NCI-H748 treated with DMSO at 0.1 percent for 48 hours (cell line): ENCODE data around the gene LIPE.
A peak's percentile ranks its signal among the peaks of the same experiment; 100 is the strongest.

ENCODE experiments used
- DNase-seq: peaks from one replicate; lab custom pipeline; 2025; lab: John Stamatoyannopoulos, UW

The LIPE gene

DNA sequence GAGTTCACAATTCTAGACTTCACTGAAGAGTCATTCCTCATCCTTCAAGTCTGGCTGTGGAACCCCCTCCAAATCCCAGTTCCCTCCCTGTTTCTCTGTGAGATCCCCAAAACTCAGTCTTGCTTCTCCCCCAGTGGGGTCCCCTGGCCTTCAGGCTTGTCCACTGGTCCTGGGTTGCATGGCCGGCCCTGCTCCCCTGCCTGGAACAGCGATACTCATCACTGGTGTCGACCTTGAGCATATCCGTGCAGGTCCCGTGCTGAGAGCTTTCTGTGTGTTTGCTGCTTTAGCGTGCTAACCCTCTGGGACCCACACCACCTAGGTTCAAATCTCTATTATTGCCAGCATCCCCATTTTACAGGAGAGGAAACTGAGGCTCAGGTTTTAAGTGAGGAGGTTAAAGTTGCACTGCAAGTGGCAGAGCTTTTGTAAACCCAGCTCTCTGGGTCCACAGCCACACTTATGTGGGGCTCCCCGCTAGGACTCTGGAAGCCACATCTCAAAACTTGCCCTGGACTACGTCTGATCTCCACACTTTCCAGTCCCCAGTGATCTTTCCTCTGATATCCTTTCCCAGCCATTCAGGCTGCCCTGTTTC, 15.5 kb downstream of the LIPE start:
- DNase-seq = no peak

DNA sequence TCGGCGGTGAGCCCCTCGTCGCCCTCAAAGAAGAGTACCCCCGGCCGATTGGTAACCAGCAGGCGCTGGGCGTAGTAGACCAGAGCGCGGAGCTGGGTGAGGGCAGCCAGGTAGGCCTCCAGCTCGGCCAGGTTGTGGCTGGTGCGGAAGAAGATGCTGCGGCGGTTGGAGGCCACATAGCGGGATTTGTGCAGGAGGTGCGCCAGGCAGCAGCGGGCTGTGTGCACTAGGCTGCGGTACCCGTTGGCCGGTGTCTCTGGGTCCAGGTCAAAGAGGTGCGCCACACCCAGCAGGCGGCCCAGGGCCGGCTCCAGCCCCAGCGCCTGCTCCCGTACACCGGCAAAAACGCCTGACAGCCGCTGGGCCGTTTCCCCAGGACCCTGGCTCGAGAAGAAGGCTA, 16.8 kb downstream of the LIPE start:
- no peak for DNase-seq

DNA sequence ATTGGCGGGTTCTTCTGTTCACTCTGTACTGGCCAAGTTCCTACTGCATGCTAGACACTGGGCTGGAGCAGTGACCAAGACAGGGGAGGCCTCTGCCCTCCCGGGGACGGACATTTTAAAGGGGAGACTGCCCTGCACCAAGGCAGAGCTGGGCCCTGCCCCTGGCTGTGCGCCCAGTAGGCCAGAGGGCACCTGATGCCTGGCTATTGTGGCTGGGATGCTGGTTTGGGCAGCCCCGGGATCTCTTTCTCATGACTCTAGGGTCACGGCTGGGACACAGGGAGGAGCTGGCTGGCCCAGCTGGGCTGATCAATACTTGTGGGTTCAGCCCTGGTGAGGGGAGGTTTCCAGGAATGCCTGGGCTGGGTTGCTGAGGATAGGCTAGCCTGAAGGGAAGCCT, 17.7 kb downstream of the LIPE start:
- no peak for DNase-seq

DNA sequence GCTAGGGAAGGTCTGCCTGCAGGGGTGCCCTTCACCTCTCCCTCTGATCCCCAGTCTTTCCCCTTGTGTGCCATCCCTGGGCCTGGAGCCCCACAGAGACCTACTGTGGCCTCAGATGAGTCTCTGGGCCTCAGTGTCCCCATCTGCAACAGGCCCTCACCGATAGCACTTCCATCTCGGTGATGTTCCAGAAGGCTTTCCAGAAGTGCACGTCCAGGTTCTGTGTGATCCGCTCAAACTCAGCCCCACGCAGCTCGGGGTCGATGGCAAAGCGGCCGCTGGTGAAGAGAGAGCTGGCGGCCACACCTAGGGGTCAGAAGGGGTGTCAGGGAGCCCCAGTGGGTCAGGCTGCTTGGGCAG, 19.4 kb downstream of the LIPE start:
- DNase-seq = no peak

DNA sequence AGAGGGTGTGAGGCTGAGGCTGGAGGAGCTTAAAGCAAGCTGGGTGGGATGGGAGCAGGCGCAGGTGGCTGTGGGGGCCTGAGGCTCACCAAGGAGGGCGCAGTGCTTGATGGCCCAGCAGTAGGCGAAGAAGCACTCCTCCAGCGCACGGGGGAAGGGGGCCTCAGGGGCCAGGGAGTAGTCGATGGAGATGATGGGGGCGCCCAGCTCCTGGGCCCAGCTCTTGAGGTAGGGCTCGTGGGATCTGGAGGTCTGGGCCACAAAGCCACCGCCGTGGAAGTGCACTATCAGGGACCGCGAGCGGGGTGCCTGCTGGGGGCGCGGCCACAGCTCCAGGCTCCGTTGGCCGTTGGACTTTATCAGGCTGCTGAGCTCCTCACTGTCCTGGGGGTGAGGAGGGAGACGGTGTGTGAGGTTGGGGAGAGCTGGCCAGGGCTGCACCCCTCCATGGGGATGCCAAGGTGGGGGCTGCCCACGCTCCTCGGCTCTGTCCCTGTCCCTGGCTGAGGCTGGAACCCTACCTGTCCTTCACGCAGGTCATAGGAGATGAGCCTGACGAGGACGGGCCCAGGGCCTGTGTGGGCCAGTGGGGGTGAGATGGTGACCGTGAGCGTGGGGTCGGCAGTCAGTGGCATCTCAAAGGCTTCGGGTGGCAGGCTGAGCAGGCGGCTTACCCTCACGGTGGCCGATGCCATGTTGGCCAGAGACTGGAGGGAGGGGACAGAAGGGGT, 19.9 kb downstream of the LIPE start:
- DNase-seq = no peak

DNA sequence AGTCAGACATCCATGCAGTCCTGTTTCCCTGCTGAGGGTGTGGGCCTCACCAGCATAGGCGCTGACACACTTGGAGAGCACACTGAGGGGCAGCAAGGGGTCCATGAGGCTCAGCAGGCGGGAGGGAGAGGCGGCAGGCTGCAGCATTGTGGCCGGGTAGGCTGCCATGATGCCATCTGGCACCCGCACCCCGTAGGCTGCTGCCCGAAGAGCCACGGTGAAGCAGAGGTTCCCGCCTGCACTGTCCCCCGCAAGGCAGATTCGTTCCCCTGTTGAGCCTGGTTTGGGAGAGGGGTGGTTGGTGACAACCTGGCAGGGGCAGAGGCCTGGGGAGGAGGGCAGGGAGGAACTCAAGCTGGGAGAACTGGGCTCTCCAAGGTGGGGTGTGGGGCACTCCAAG, 21.1 kb downstream of the LIPE start:
- DNase-seq = no peak

DNA sequence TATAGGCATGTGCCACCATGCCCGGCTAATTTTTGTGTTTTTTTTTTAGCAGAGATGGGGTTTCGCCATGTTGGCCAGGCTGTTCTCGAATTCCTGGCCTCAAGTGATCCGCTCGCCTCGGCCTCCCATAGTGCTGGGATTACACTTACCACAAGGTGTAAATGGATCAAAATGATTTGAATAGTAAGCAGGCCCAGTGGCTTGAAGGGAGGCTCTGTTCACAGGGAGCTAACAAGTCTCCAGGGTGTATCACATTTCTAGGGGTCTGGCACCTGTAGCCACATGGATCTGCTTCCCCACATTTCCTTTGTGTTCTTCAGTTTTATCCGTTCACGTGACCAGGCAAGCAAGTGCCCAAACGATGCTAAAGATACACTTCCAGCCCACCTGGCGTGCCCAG, 23.6 kb downstream of the LIPE start:
- no peak for DNase-seq

DNA sequence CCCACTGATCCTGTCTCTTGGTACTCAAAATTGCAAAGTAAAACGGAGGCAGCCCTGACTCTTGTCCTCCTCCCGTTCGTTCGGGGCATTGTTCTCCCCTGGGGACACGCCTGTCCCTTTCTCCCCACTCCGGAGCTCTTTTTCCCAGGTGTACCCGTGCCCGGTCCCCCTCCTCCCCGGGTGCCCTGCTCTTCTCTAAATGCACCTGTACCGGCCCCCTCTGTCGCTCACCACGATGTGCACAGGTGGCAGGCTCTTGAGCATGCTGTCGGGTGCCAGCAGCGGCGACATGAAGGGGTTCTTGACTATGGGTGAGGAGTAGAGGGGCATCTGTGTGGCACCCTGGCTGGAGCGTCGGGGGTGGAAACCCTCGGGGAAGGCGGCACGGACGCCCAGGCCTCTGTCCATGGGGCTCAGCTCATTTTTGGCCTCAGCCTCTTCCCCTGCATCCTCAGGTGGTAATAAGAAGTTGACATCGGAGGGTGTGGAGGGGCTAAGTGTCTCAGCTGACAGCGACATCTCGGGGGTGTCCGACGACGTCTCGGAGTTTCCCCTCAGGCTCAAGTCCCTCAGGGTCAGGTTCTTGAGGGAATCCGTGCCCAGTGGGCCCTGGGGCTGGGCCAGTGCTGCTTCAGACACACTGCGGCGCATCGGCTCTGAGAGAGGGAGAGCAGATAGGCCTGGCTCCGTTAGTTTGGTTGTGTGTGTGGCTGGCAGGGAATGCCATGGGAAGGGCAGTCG, 24.6 kb downstream of the LIPE start:
- DNase-seq = no peak

DNA sequence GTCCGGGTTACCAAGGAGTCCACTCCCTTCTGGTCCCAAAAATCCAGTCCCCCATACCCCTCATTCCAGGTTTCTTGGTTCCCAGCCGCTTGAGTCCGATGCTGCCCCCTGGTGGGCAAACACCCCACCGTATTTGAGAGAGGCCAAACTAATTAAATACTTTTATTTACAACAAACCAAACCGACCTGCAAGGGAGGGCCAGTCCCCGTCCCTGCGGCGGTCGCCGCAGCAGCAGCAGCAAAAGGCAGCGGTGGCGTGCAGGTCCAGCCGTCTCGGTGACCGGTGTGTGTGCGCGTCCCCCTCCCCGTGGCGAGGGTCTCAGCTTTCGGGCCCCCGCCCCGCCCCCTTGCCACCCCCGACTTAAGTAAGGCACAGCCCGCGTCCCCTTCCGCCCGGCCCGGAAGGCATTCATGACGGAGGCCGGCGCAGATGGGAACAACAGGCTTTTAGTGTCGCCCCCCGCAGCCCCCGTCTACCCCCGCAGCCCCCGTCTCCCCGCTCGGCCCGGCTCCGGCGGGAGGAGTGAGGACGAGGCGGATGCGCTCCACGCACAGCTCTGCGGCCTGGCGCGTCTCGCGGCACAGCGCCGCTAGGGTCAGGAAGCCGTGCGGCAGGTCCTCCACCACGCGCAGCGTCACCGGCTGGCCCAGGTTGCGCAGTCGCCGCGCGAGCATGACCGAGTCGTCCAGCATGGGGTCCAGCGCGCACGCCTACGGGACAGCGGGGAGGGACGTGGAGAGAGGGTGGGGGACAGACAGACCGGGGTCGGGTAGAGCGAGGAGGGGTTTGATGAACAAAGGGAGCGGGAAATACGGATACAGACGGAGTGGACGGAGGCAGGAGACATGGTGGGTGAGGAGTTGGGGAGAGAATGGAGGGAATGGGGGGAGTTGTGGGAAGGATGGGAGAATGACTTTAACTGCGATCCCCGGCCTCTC, 25.6 kb downstream of the LIPE start:
- DNase-seq = peak; percentile 72

DNA sequence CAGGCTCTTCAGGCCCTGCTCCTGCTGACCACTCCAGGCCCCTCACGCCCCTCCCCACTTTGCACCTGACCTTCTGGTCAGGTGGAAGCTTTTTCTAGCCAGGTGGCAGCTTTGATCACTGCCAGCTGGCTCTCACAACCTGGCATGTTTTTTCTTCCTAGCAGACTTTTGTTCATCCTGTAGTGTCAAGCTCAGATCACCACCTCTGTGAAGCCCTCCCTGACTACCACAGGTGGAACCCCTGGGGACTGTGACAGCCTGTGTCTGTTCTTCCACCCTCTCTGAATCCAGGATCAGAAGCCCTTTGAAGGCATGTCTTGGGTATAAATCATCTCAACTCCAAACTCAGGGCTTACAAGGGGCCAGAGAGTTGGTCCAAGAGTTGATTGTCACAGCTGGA, 26.8 kb downstream of the LIPE start:
- DNase-seq = no peak

DNA sequence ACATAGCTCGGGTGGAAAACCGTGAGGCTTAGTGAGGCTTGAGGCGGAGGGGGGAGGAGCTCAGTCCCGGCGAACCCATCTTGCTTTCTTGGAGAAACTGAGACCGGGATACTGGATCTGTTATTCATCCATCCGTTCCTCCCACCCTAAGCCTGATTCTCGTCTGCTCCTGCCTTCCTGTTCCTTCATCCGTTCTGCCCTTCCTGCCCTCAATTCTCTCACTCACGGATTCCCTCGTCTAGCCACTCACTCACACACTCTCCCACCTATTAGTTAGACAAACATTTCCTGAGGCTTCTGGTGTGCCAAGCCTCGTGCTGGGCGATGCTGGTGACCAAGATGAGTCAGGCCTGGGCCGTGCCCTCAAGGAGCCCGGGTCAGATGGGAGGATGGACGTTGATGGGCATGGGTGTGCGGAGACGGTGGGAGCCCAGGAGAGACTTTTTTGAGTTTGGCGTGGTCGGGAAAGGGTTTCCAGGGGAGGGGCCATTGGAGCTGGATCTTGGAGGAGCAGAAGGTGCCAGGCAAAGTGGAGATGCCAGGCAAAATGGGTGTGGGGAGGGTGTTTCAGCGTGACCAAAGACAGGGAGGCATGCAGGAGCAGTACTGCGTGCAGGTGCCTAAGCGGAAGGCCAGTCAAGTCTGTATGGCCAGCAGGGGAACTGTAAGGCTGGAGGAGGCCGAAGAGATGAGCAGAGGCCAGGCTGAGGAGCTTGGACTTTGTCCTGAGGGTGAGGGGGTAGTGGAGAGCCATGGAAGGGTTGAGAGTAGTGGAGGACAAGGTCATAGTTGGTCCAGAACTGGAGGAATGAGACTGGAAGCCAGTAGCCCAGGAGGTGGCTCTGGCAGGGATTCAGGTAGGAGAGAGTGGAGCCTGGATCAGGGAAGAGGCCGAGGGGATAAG, 29.7 kb downstream of the LIPE start:
- no peak for DNase-seq

DNA sequence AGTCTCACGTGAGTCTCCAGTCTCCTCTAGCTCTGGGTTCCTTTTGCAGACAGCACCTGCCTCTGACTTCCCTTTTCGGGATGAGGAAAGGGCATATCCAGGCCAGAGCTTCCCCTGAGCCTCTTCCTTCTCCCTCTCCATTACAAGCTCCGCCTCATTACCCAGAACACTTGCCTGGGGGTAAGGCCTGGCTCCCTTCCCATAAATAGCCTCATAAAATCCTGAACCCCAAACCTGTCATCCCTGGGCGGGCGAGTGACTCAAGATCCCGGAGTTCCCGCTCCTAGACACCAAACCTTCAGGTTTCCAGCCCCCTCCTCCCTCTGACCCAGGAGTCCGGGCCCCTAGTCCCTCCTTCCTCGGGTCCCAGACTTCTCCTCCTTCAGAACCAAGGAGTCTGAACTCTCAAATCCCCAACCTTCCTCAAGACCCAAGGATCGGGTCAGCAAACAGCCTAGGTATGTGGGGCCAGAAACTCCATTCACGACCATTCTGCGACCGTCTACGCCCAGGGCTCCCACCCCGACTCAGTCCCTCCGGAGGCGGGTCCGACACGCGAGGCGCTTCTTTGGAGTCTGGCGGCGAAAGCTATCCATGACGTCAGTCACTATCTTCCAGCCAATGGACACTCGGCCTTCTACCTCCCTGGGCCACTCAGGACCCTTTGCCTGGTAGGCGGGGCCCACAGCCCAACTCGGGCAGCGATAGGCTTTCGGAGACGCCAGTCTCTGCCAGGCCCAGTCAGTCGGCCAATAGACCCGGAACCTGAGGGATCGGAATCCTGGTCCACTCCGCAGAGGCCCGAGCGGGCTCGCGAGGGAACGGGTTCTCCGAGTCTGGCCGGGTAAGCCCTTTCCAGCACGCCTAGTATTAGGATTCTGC, 30.6 kb downstream of the LIPE start:
- peak; percentile 98 for DNase-seq

DNA sequence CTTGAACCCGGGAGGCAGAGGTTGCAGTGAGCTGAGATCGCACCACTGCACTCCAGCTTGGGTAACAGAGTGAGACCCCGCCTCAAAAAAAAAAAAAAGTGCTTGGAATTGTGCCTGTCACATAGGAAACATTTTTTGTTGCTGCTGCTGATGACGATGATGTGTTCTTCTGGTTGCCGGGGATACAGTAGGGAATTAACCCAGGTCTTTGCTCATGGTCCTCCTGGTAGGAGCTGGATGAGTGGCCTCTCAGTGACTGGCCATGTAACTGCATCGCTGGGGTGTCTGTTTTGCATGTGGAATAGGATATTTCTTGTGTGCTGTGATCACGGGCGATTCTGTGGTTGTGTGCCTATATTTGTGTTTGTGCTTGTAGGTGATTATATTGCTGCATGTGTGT, 32.4 kb downstream of the LIPE start:
- DNase-seq = no peak

DNA sequence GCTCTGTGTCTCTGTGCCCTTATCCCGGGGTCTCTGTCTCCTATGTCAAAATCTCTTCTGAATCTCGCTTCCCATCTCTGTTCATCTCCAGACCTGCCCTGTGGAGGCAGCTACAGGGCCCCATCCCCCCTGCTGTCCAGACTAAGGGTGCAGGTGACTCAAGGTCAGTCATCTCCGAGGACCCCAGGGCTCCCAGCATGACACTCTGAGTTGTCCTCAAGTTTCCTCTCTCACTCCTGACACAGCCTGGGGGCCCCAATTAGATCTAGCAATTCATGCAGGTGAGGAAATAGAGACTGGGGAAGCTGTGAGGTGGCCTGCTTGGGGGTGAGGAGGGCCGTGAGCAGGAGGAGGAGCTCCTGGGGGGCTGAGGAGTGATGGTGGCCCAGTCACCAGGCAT, 35.0 kb downstream of the LIPE start:
- no peak for DNase-seq

DNA sequence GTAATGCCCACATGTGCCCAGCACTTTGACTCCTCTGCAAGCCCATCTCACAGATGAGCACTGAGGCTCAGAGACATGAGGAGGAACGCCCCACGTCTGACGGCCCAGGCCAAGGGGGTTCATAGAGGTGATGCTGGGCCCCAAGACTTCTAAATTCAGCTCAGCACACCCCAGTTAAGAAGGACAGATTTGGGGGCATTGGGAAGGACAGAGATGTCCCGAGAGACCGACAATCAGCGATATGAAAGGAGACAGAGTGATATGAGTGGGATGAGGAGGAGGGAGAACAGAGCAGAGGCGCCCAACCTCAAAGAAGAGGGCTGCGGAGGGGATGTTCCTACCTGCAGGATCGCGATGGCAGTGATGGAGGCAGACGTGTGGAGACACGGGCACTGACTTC, 37.3 kb downstream of the LIPE start, which contains the start of gene CNFN:
Gene CNFN (minus strand): TSS at position 399 of the 400 bp plus-strand sequence. CDS start 1,260 bp downstream, outside the sequence.
- DNase-seq = no peak

DNA sequence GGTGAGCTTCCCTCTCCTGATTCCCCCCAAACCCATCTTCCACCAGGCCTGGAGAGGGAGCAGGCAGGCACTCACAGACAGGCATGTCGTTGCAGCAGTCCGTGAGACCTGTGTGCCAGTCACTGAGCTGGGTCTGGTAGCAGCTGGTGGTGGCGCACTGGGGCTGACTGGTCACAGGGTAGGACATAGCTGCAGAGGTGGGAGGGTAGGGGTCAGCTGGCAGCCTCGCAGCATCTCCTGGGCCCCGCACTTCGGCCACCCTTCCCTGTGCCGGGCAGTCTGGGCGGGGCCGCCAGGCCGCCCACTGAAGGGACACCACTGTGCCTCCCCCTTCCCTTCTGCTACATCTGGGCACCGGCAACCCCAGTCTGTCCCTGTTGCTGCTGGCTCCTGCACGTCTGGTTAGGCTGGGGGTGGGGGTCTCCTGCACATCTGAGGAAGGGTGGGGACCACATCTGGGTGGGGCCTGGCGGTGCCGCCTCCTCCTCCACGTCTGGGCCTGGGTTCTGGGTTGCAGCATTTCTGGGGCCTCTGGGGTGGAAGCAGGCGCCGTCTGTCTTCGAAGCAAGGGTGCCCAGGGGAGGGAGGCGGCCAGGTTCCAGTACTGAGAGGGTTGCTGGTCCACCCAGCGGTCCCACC, 38.2 kb downstream of the LIPE start:
- DNase-seq = no peak

DNA sequence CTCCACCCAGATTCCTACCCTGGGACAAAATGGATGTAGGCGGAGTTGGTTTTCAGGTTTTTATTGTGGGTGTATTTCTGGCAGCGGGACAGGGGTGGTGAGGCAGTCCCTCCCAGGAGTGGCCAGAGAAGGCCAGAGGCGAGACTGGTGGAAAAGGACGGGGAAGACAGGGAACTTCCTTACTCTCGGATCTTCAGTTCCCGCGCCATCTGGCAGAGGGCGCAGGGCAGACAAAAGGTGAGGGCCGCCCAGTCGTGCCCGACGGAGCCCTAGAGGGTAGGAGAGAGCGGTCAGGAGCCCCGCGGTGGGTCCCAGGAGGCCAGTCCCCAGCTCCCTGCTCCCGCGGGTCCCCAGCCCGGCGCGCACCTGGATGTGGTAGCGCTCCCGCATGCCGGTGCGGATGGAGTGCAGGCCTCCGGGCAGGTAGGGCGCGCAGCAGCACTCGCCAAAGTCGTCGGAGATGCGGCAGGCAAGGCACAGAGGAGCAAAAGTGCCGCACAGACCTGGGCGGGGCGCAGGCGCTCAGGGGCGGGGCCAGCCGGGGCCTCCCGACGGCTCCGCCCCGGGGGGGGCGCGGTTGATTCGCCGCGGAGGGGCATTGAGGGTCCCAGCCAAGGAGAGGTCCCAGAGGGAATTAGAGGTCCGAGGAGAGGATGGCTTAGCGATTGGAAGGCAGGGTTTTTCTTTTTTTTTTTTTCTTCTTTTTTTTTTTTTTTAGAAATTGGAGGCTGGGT, 40.0 kb downstream of the LIPE start:
- peak; percentile 79 for DNase-seq

DNA sequence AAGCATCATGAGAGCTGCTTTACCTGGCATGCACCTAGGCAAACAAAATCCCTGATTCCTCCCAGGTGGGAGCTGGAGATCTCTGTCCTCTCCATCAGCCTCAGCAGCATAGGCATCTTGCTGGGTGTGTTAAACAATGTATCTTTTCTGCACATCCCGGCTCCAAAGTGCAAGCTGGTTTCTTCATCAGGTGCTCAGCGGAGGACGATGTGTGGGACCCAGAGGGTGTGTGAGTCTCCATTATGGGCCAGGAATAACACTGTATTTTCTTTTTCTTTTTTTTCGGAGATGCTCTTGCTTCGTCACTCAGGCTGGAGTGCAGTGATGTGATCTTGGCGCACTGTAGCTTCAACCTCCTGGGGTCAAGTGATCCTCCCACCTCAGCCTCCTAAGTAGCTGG, 47.0 kb downstream of the LIPE start:
- DNase-seq = no peak
